ENCODE results near the gene ARMC9.

ARMC9 gene

GRCh38 chr2:231293163-231293562, 94.7 kb downstream of the ARMC9 start:
- TF ChIP-seq POLR2AphosphoS5 (IDR thresholded peaks at IDR 0.05; ENCODE audit: low read depth, low read length) (no peak), SIN3A (IDR thresholded peaks at IDR 0.05; ENCODE audit: borderline replicate concordance, insufficient read depth, low read length) (no peak), REST (IDR thresholded peaks at IDR 0.05; ENCODE audit: insufficient read depth in 1 of 2, low read depth in 2 of 2, low read length in 2 of 2) (no peak), TAF1 (IDR thresholded peaks at IDR 0.05; ENCODE audit: borderline replicate concordance, insufficient read depth, low read length) (no peak), FOXP2 (optimal IDR thresholded peaks at IDR 0.05; ENCODE audit: borderline replicate concordance, extremely low read depth, extremely low read length, insufficient read depth) (no peak)

- TF ChIP-seq POLR2AphosphoS5 (IDR thresholded peaks at IDR 0.05; ENCODE audit: low read depth, low read length) (no peak), REST (IDR thresholded peaks at IDR 0.05; ENCODE audit: insufficient read depth in 1 of 2, low read depth in 2 of 2, low read length in 2 of 2) (no peak), TAF1 (IDR thresholded peaks at IDR 0.05; ENCODE audit: borderline replicate concordance, insufficient read depth, low read length) (no peak), SIN3A (IDR thresholded peaks at IDR 0.05; ENCODE audit: borderline replicate concordance, insufficient read depth, low read length) (no peak), FOXP2 (optimal IDR thresholded peaks at IDR 0.05; ENCODE audit: borderline replicate concordance, extremely low read depth, extremely low read length, insufficient read depth) (no peak)
Observed at GRCh38 chr2:231294116-231294515, 95.7 kb downstream of the ARMC9 start.

GRCh38 chr2:231294571-231295362, 96.3 kb downstream of the ARMC9 start:
- TF ChIP-seq SIN3A (IDR thresholded peaks at IDR 0.05; ENCODE audit: borderline replicate concordance, insufficient read depth, low read length) (no peak), REST (IDR thresholded peaks at IDR 0.05; ENCODE audit: insufficient read depth in 1 of 2, low read depth in 2 of 2, low read length in 2 of 2) (no peak), POLR2AphosphoS5 (IDR thresholded peaks at IDR 0.05; ENCODE audit: low read depth, low read length) (no peak), FOXP2 (optimal IDR thresholded peaks at IDR 0.05; ENCODE audit: borderline replicate concordance, extremely low read depth, extremely low read length, insufficient read depth) (no peak), TAF1 (IDR thresholded peaks at IDR 0.05; ENCODE audit: borderline replicate concordance, insufficient read depth, low read length) (no peak)

- TF ChIP-seq REST (IDR thresholded peaks at IDR 0.05; ENCODE audit: insufficient read depth in 1 of 2, low read depth in 2 of 2, low read length in 2 of 2) (no peak), POLR2AphosphoS5 (IDR thresholded peaks at IDR 0.05; ENCODE audit: low read depth, low read length) (no peak), FOXP2 (optimal IDR thresholded peaks at IDR 0.05; ENCODE audit: borderline replicate concordance, extremely low read depth, extremely low read length, insufficient read depth) (no peak), TAF1 (IDR thresholded peaks at IDR 0.05; ENCODE audit: borderline replicate concordance, insufficient read depth, low read length) (no peak), SIN3A (IDR thresholded peaks at IDR 0.05; ENCODE audit: borderline replicate concordance, insufficient read depth, low read length) (no peak)
Observed at GRCh38 chr2:231295363-231295655, 96.9 kb downstream of the ARMC9 start.

Data from PFSK-1 (cell line).